Karpas-422 (cell line): ENCODE results near the gene SLFN5. TPM values are rescaled to one million over a fixed set of nuclear protein-coding genes. Genes with fewer than 3 reads are reported as not detected.
"Not testable (repeated sequence)": the region's sequence is repeated elsewhere in the genome, so short reads cannot be mapped to it uniquely, and the experiment has no call there.

Experiments
- DNase-seq: peaks from one replicate; pipeline ENCODE4 v3.0.0-alpha.2; 2015
- H2AFZ ChIP-seq: fragments of 200-600 bp; sonication (generic); 2 replicates; pipeline ENCODE4 v1.6.1; 2014; ENCODE audit warnings: antibody characterized with exemption, low read length, mixed read lengths
- H3K27ac ChIP-seq: fragments of 200-600 bp; sonication (generic); 2 replicates; pipeline ENCODE4 v1.5.1; 2014; ENCODE audit warnings: mild to moderate bottlenecking, low read length, moderate library complexity
- H3K27me3 ChIP-seq: fragments of 200-600 bp; sonication (generic); 2 replicates; pipeline ENCODE4 v1.6.1; 2014; ENCODE audit warnings: low read length, mixed read lengths
- H3K36me3 ChIP-seq: fragments of 200-600 bp; sonication (generic); 2 replicates; pipeline ENCODE4 v1.6.1; 2014; ENCODE audit warnings: low read length, mixed read lengths; ENCODE audit not compliant: insufficient read depth
- H3K4me1 ChIP-seq: fragments of 200-600 bp; sonication (generic); 2 replicates; pipeline ENCODE4 v1.6.1; 2014; ENCODE audit warnings: mild to moderate bottlenecking, low read length, mixed read lengths
- H3K4me2 ChIP-seq: fragments of 200-600 bp; sonication (generic); 2 replicates; pipeline ENCODE4 v1.6.1; 2014; ENCODE audit warnings: low read length, low read depth, mild to moderate bottlenecking; ENCODE audit not compliant: poor library complexity, severe bottlenecking
- H3K4me3 ChIP-seq: fragments of 200-600 bp; sonication (generic); 2 replicates; pipeline ENCODE4 v1.5.1; 2014; ENCODE audit warnings: mild to moderate bottlenecking, antibody characterized with exemption, low read length, mixed read lengths
- H3K79me2 ChIP-seq: fragments of 200-600 bp; sonication (generic); 2 replicates; pipeline ENCODE4 v1.6.1; 2014; ENCODE audit warnings: mild to moderate bottlenecking, low read length, mixed read lengths
- H3K9ac ChIP-seq: fragments of 200-600 bp; sonication (generic); 2 replicates; pipeline ENCODE4 v1.6.0; 2014; ENCODE audit warnings: low read length
- H3K9me2 ChIP-seq: fragments of 200-600 bp; sonication (generic), shearing (Covaris generic); replicated peaks from 2 replicates; pipeline ENCODE4 v1.6.0; 2014; ENCODE audit warnings: mild to moderate bottlenecking, low read length, moderate library complexity; ENCODE audit not compliant: insufficient read depth
- H3K9me3 ChIP-seq: fragments of 300-700, 200-600 bp; sonication (generic); 2 replicates; pipeline ENCODE4 v1.6.1; 2014; ENCODE audit warnings: low read length, mixed read lengths
- H4K20me1 ChIP-seq: fragments of 200-600 bp; sonication (generic); 2 replicates; pipeline ENCODE4 v1.6.1; 2014; ENCODE audit warnings: mild to moderate bottlenecking, antibody characterized with exemption, low read length, low read depth; ENCODE audit not compliant: insufficient read depth
- total RNA-seq: library from RNA; depleted of rRNA; stranded (reverse); fragments of >200 nt; shearing (Covaris generic); gene quantifications from 2 replicates; pipeline ENCODE4 v1.2.3, GENCODE V29; 2014; ENCODE audit warnings: low replicate concordance

SLFN5 gene
- total RNA-seq, 1 experiment from 2014 or later = 0.22 TPM

GRCh38 chr17:35265071-35265470, 22.2 kb downstream of the SLFN5 start:
- Histone ChIP-seq H3K36me3 (no peaks in the 10 kb centered on the region), H3K4me2 (no peak overlapping the region), H4K20me1 (no peaks in the 10 kb centered on the region), H2AFZ (no peak overlapping the region), H3K27me3 (no peaks in the 10 kb centered on the region), H3K4me3 (no peak overlapping the region), H3K79me2 (no peaks in the 10 kb centered on the region), H3K9ac (no peak overlapping the region), H3K4me1 (no peaks in the 10 kb centered on the region), H3K9me3 (no peaks in the 10 kb centered on the region), H3K9me2 (no peaks in the 10 kb centered on the region), H3K27ac (no peak overlapping the region)
- DNase-seq = no peak

- Histone ChIP-seq H3K27me3 (no peaks in the 10 kb centered on the region), H3K4me2 (no peak overlapping the region), H3K79me2 (no peaks in the 10 kb centered on the region), H3K9me2 (no peaks in the 10 kb centered on the region), H3K9ac (no peak overlapping the region), H3K4me1 (no peaks in the 10 kb centered on the region), H3K36me3 (no peaks in the 10 kb centered on the region), H2AFZ (no peak overlapping the region), H3K27ac (no peak overlapping the region), H3K9me3 (no peaks in the 10 kb centered on the region), H4K20me1 (no peaks in the 10 kb centered on the region), H3K4me3 (no peak overlapping the region)
- DNase-seq = peak; percentile 6
Observed at GRCh38 chr17:35265566-35266141, 22.8 kb downstream of the SLFN5 start.

GRCh38 chr17:35274167-35275066, 31.5 kb downstream of the SLFN5 start:
- not testable (repeated sequence) for H3K4me1 ChIP-seq, H3K9me3 ChIP-seq, DNase-seq, H4K20me1 ChIP-seq, H3K27me3 ChIP-seq, H2AFZ ChIP-seq, H3K79me2 ChIP-seq, H3K9ac ChIP-seq, H3K9me2 ChIP-seq, H3K27ac ChIP-seq, H3K4me3 ChIP-seq, H3K36me3 ChIP-seq, H3K4me2 ChIP-seq

- H3K4me1 ChIP-seq, H3K9me3 ChIP-seq, DNase-seq, H3K27ac ChIP-seq, H3K27me3 ChIP-seq, H2AFZ ChIP-seq, H3K79me2 ChIP-seq, H3K4me3 ChIP-seq, H4K20me1 ChIP-seq, H3K4me2 ChIP-seq, H3K9me2 ChIP-seq, H3K9ac ChIP-seq, H3K36me3 ChIP-seq: not testable (repeated sequence)
Observed at GRCh38 chr17:35278454-35278853, 35.6 kb downstream of the SLFN5 start.

- not testable (repeated sequence) for H3K27me3 ChIP-seq, H3K9me2 ChIP-seq, H4K20me1 ChIP-seq, H2AFZ ChIP-seq, H3K4me3 ChIP-seq, DNase-seq, H3K79me2 ChIP-seq, H3K27ac ChIP-seq, H3K4me1 ChIP-seq, H3K9ac ChIP-seq, H3K9me3 ChIP-seq, H3K4me2 ChIP-seq, H3K36me3 ChIP-seq
Observed at GRCh38 chr17:35278876-35279275, 36.0 kb downstream of the SLFN5 start.

GRCh38 chr17:35283767-35284166, 40.9 kb downstream of the SLFN5 start:
- Histone ChIP-seq H3K36me3 (no peaks in the 10 kb centered on the region), H3K9ac (no peak overlapping the region), H2AFZ (no peak overlapping the region), H3K9me2 (no peaks in the 10 kb centered on the region), H3K4me3 (no peak overlapping the region), H3K27ac (no peak overlapping the region), H3K4me1 (peaks cover 8% of the 10 kb centered on the region), H3K4me2 (no peak overlapping the region), H3K9me3 (no peaks in the 10 kb centered on the region), H4K20me1 (no peaks in the 10 kb centered on the region), H3K79me2 (no peaks in the 10 kb centered on the region), H3K27me3 (no peaks in the 10 kb centered on the region)
- DNase-seq = no peak

GRCh38 chr17:35284955-35285354, 42.1 kb downstream of the SLFN5 start:
- H3K79me2 ChIP-seq = no peaks in the 10 kb centered on the region
- no peaks in the 10 kb centered on the region for H3K36me3 ChIP-seq
- H3K9ac ChIP-seq = no peak overlapping the region
- no peak overlapping the region for H2AFZ ChIP-seq
- no peak overlapping the region for H3K4me3 ChIP-seq
- no peaks in the 10 kb centered on the region for H3K27me3 ChIP-seq
- no peak for DNase-seq
- no peak overlapping the region for H3K4me2 ChIP-seq
- peaks cover 8% of the 10 kb centered on the region for H3K4me1 ChIP-seq
- H3K9me2 ChIP-seq = no peaks in the 10 kb centered on the region
- no peak overlapping the region for H3K27ac ChIP-seq
- no peaks in the 10 kb centered on the region for H3K9me3 ChIP-seq
- no peaks in the 10 kb centered on the region for H4K20me1 ChIP-seq

GRCh38 chr17:35286120-35286781, 43.4 kb downstream of the SLFN5 start:
- H3K9ac ChIP-seq = no peak overlapping the region
- H3K36me3 ChIP-seq = no peaks in the 10 kb centered on the region
- H3K4me3 ChIP-seq = no peak overlapping the region
- H3K9me3 ChIP-seq = no peaks in the 10 kb centered on the region
- peaks cover 8% of the 10 kb centered on the region for H3K4me1 ChIP-seq
- H3K9me2 ChIP-seq = no peaks in the 10 kb centered on the region
- no peaks in the 10 kb centered on the region for H3K27me3 ChIP-seq
- H3K27ac ChIP-seq = no peak overlapping the region
- no peak overlapping the region for H2AFZ ChIP-seq
- DNase-seq = peak; percentile 65
- H3K79me2 ChIP-seq = no peaks in the 10 kb centered on the region
- no peak overlapping the region for H3K4me2 ChIP-seq
- no peaks in the 10 kb centered on the region for H4K20me1 ChIP-seq
